Fibroblast of lung (primary cell): ENCODE results near the gene DLGAP4.

Experiments
- CTCF ChIP-seq, 2 donors: IDR thresholded peaks in 1 of 2; conservative IDR thresholded peaks in 1 of 2; 1 replicate in 1 of 2; 2 replicates in 1 of 2; pipeline ENCODE4 v1.5.1; 2011 to 2012; ENCODE audit warnings: low read length in 2 of 2, control low read depth in 1 of 2, inconsistent platforms in 1 of 2, low read depth in 1 of 2, mild to moderate bottlenecking in 1 of 2
- EZH2 ChIP-seq: IDR thresholded peaks from 2 replicates; pipeline ENCODE4 v1.5.1; 2012; ENCODE audit warnings: low read length, control low read depth, mild to moderate bottlenecking; ENCODE audit errors: missing control alignments

GRCh38 chr20:36519944-36520343 is 213.8 kb downstream of the DLGAP4 start:
- TF ChIP-seq CTCF (conservative IDR thresholded peaks at IDR 0.05 in 1 of 2, IDR thresholded peaks at IDR 0.05 in 1 of 2; ENCODE audit: low read depth in 1 of 2, low read length in 2 of 2) (no peak), EZH2 (no peak)
